Mucosa of stomach (tissue), 1 donor: ENCODE measurements around the gene LUZP1.

Source experiments
- H3K27me3 ChIP-seq: one replicate; pipeline ENCODE4 v1.7.0; 2013; ENCODE audit warnings: mild to moderate bottlenecking, low read length; ENCODE audit not compliant: control insufficient read depth, insufficient read depth
- H3K36me3 ChIP-seq: one replicate; pipeline ENCODE4 v1.7.0; 2013; ENCODE audit warnings: low read length; ENCODE audit not compliant: control insufficient read depth, insufficient read depth
- H3K4me1 ChIP-seq: one replicate; pipeline ENCODE4 v1.7.0; 2013; ENCODE audit warnings: mild to moderate bottlenecking, low read length; ENCODE audit not compliant: control insufficient read depth, insufficient read depth
- H3K4me3 ChIP-seq: one replicate; pipeline ENCODE4 v1.7.0; 2013; ENCODE audit warnings: low read length
- H3K9ac ChIP-seq: one replicate; pipeline ENCODE4 v1.7.0; 2013; ENCODE audit warnings: mild to moderate bottlenecking, low read length, moderate library complexity
- H3K9me3 ChIP-seq: one replicate; pipeline ENCODE4 v1.7.0; 2013; ENCODE audit warnings: mild to moderate bottlenecking, low read length, moderate library complexity; ENCODE audit not compliant: control insufficient read depth
- donor health status: Pancreatic carcinoma.

Gene LUZP1

DNA sequence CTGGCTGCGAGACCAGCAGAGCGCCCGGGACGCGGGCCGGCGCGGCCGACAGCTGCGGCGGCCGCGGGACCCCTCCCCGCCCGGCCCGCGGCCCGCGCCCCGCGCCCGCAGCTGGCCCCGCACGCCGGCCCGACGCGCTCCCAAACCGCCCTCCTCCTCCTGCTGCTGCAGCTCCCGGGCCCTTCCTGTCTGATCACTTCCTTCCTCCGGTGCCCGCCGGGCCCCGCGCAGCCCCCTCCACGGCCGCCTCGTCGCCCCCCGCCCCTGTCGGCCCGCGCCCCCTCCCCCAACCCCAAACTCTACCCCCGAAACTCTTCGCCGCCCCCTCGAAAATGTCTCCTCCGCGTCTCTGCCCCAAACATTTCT, 594 bp downstream of the LUZP1 start:
- Histone ChIP-seq H3K4me3 (peak overlapping the region; percentile 84), H3K4me1 (peaks cover 6% of the 10 kb centered on the region), H3K27me3 (no peaks in the 10 kb centered on the region), H3K9me3 (no peaks in the 10 kb centered on the region), H3K9ac (peak overlapping the region; percentile 80), H3K36me3 (no peaks in the 10 kb centered on the region)

DNA sequence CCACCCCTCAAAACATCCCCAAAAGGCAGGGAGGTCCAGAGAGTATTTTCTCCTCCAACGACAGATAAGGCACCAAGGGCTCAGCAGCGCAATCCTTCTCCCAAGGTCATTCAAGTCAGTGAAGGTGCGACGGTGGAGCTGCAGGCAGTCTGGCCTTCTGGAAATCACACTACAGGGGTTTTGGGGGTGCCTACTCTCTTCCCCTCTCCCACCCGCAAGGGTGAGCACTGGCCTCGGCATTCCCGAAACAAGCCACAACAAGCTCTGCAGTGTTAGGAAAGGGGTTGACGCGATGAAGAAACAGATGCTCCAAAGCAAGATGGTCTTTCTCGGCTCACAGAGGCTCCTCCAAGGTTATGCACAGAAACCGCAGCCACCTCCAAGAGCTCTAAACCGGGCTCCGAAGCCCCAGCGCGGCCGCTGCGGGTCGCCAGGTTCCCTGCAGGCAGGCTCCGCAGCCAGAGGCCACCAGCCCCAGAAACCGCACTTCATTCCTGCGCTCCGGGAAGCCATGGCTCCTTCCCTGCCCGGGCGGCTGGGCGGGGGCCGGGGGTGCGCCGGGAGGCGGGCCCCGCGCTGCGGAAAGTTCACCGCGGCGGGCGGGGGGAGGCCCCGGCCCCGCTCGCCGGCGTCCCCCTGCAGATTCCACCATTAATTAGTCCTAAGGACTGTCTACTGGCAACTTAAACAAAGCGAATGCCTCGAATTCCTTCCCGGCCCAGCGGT, 1.1 kb downstream of the LUZP1 start:
- no peaks in the 10 kb centered on the region for H3K27me3 ChIP-seq
- H3K4me3 ChIP-seq: peak overlapping the region; percentile 44
- H3K4me1 ChIP-seq: peaks cover 6% of the 10 kb centered on the region
- peak overlapping the region; percentile 80 for H3K9ac ChIP-seq
- H3K9me3 ChIP-seq: no peaks in the 10 kb centered on the region
- no peaks in the 10 kb centered on the region for H3K36me3 ChIP-seq

DNA sequence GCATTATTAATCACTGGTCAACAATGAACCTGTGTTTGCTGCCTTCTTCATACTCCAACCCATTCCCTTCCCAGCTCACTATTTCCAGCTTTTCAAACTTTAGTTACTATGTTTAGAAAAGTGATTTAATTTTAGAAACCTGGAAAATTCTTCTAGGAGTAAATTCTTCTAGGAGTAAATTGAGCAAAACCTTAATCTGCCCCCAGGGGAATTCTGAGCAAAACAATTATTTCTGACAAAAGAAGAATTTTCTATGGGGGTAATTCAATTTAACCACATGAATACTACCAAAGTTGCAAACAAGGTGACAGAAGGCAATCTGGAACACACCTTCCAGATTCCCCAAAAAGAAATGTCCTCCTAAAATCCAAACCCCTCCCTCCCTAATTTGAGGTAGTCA, 1.8 kb downstream of the LUZP1 start:
- Histone ChIP-seq H3K36me3 (no peaks in the 10 kb centered on the region), H3K4me3 (peak overlapping the region; percentile 44), H3K9ac (peak overlapping the region; percentile 80), H3K4me1 (peaks cover 6% of the 10 kb centered on the region), H3K9me3 (no peaks in the 10 kb centered on the region), H3K27me3 (no peaks in the 10 kb centered on the region)

DNA sequence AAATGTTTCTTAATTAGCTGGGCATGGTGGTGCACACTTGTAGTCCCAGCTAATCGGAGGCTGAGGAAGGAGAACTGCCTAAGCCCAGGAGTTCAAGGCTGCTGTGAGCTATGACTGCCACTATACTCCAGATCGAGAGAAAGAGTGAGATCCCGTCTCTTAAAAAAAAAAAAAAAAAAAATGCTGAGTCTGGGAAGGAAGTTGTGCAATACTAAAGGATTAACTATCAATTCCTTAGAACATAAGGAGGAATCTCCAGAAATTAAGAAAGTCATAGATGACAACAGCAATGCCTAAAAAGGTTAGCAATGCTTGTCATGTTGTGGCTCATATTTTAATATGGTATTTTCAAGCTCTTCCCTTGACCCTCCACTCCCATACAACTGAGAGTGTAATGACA, 5.3 kb downstream of the LUZP1 start:
- Histone ChIP-seq H3K4me1 (peaks cover 13% of the 10 kb centered on the region), H3K4me3 (no peak overlapping the region), H3K27me3 (no peaks in the 10 kb centered on the region), H3K9ac (no peak overlapping the region), H3K36me3 (no peaks in the 10 kb centered on the region), H3K9me3 (no peaks in the 10 kb centered on the region)

DNA sequence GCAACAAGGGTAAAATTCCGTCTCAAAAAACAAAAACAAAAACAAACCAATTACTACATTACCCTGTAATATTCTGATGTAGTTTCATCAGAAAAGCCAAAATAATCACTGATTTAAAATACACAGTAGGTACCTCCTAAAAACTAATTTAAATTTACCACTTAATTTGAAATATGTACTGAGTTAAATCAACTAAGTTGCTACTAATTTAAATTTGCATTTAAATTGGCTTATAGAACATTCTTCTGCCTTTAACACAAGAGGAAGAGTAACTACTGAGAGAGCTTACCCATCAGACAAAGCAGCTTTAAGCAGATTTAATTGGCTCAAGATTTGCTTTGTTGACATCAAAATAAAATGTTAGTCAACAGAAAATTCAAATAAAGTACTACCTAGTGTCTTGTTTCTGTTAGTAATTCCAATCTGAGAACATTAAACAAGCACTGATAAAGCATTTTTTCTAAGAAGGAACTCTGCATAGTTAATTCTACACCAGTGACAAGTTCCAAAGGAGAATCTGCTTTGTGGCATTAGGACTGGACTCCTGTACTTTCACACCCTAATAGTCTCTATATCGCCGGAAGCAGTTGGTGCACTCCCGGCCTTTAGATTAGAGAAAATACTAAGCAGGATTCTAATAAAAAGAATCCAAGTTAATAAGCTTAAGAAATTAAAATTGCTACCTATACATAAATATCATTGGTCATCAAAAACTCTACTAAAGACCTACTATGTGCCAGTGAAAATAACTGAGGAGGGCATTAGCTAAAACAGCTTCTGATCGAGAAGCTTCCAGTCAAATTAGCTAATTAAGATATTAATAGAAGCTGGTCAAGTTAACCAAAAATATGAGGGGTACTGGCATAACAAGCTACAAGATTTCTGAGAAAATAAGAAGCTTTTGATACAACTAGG, 8.4 kb downstream of the LUZP1 start:
- Histone ChIP-seq H3K9ac (no peak overlapping the region), H3K9me3 (no peaks in the 10 kb centered on the region), H3K4me3 (no peak overlapping the region), H3K36me3 (no peaks in the 10 kb centered on the region), H3K27me3 (no peaks in the 10 kb centered on the region), H3K4me1 (peaks cover 7% of the 10 kb centered on the region)

DNA sequence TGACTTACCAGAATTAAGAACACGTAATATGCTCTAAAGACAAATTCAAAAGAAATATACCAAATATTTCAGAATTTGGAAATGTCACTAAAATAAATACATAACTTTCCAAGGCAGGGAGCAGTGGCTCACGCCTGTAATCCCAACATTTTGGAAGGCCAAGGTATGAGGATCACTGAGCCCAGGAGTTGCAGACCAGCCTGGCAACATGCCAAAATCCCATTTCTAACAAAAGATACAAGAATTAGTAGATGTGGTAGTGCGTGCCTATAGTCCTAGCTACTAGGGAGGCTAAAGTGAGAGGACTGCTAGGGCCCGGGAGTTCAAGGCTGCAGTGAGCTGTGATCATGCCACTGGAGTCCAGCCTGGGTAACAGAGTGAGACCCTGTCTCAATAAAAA, 11.7 kb downstream of the LUZP1 start:
- H3K9me3 ChIP-seq: no peaks in the 10 kb centered on the region
- no peak overlapping the region for H3K4me3 ChIP-seq
- peaks cover 7% of the 10 kb centered on the region for H3K4me1 ChIP-seq
- H3K9ac ChIP-seq: no peak overlapping the region
- no peaks in the 10 kb centered on the region for H3K27me3 ChIP-seq
- H3K36me3 ChIP-seq: no peaks in the 10 kb centered on the region

DNA sequence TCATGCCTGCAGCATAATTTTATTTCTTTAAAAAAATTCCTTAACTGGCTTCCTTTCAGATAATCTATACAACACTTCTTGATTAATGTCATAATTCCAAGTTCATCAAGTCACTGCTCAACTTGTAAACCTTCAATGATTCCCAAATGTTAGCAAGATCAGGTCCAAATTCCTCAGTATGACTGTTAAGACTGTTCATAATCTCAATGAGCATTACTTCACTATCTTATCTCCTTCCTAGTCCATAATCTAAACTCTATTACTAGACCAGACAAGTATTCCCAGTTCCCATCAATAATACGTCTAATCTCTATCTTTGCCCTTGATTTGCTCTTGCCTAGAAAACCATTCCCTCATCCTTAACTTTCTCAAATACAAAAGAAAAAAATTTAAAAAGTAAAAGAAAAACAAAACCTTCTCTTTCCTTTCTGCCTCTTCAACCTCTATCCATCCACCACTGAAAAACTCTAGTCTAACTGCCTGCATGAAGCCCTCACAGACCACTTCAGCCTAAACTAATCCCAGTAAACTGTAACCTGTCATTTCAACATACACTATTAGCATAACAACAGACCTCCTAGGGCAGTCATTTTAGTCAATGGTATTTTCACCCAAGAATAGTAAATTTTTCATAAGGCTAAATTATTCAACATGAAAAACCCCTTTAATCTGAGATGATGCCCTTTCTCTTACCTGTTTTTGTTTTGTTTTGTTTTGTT, 15.5 kb downstream of the LUZP1 start:
- H3K9ac ChIP-seq: no peak overlapping the region
- peaks cover 6% of the 10 kb centered on the region for H3K4me1 ChIP-seq
- H3K4me3 ChIP-seq: no peak overlapping the region
- H3K9me3 ChIP-seq: no peaks in the 10 kb centered on the region
- H3K36me3 ChIP-seq: no peaks in the 10 kb centered on the region
- H3K27me3 ChIP-seq: no peaks in the 10 kb centered on the region

DNA sequence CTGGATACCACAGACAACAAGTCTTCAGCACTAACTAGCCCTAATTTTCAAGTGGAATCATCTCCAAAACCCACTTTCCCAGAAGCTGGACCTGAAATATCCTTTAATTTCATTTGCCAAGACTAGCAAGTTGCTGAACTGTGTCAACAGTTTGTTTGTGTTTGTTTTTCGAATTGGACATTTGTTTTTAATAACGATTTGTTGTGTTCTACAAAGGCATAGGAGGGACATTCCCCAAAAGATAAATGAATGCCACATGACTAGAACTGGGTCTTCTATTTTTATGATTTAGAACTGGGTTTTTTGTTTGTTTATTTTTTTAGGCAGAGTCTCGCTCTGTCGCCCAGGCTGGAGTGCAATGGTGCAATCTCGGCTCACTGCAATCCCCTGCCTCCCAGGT, 17.9 kb downstream of the LUZP1 start:
- H3K4me3 ChIP-seq: no peak overlapping the region
- no peak overlapping the region for H3K9ac ChIP-seq
- no peaks in the 10 kb centered on the region for H3K27me3 ChIP-seq
- H3K36me3 ChIP-seq: no peaks in the 10 kb centered on the region
- H3K9me3 ChIP-seq: no peaks in the 10 kb centered on the region
- H3K4me1 ChIP-seq: peaks cover 6% of the 10 kb centered on the region

DNA sequence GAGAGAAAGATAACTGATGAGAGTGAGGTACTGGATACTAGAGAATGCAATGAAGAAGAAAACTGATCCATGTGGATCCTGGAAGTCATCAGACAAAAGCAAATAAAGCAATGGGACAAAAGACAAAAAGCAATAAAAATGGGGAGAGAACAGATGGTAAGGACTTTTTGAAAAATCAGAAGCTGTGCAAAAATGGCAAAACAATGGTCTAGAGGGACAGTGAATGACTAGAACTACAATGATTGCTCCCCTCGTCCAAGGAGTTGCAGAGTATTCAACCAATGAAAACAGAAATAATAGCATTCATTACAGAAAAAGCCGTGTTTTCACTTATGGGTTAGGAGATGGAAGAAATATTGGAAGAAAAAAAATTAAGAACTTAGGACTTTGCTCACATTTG, 18.5 kb downstream of the LUZP1 start:
- H3K9me3 ChIP-seq: no peaks in the 10 kb centered on the region
- H3K27me3 ChIP-seq: no peaks in the 10 kb centered on the region
- H3K4me3 ChIP-seq: no peak overlapping the region
- H3K9ac ChIP-seq: no peak overlapping the region
- H3K36me3 ChIP-seq: no peaks in the 10 kb centered on the region
- peaks cover 6% of the 10 kb centered on the region for H3K4me1 ChIP-seq

DNA sequence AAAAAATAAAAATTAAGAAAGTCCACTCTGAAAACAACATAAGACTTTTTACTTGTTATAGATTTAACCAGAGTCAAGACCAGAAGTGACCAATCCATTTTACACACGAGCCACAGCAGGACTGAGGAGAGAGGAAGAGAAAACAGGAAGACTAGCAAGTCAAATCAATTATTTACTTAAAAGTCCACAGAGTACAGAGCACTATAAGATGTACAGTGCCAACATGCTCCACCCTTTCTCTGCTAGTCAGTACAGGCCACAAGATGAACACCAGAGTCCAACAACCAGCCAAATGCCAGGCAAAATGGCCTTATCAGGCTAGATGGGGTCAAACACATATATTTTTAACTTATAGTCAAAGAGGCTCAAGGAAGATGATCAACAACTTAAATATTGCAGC, 19.5 kb downstream of the LUZP1 start:
- H3K36me3 ChIP-seq: no peaks in the 10 kb centered on the region
- H3K9ac ChIP-seq: no peak overlapping the region
- no peak overlapping the region for H3K4me3 ChIP-seq

DNA sequence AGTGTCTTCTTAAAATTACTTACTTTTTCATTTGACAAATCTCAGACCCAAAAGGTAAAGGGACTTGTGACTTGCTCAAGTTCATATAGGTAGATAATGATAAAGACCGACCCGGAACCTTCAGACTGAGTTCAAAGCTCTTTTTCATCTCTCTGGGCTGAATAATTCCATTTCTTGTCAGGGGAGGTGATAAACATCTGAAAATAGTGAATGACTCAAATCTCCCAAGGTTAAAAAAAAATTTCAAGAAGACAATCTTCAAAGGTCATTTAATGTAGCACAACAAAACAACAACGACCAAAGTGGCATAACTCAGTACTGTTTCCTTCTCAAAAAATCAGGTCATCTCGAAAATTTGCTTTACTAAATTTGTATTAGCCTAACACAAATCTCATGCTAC, 20.6 kb downstream of the LUZP1 start:
- no peak overlapping the region for H3K9ac ChIP-seq
- H3K4me3 ChIP-seq: no peak overlapping the region
- H3K4me1 ChIP-seq: peaks cover 6% of the 10 kb centered on the region
- H3K36me3 ChIP-seq: no peaks in the 10 kb centered on the region
- no peaks in the 10 kb centered on the region for H3K27me3 ChIP-seq
- H3K9me3 ChIP-seq: no peaks in the 10 kb centered on the region

More for the DNA sequence above, 19.5 kb downstream of the LUZP1 start:
- no peaks in the 10 kb centered on the region for H3K27me3 ChIP-seq
- peaks cover 6% of the 10 kb centered on the region for H3K4me1 ChIP-seq
- H3K9me3 ChIP-seq: no peaks in the 10 kb centered on the region
